Left ventricle myocardium inferior (tissue), 1 donor: ENCODE data around the gene GPR146. TPM values are rescaled to one million over a fixed set of nuclear protein-coding genes. Genes with fewer than 3 reads are reported as not detected.

ENCODE experiments used
- DNase-seq: peaks from one replicate; pipeline ENCODE4 v3.0.0-alpha.2; 2020
- H3K27ac ChIP-seq: fragments of 200-600 bp; replicated peaks from 2 replicates; pipeline ENCODE4 v1.8.0; 2021
- H3K27me3 ChIP-seq: fragments of 200-600 bp; 2 replicates; pipeline ENCODE4 v1.8.0; 2021; ENCODE audit warnings: low read depth
- H3K36me3 ChIP-seq: fragments of 200-600 bp; 2 replicates; pipeline ENCODE4 v1.8.0; 2021
- H3K4me1 ChIP-seq: fragments of 200-600 bp; 2 replicates; pipeline ENCODE4 v1.8.0; 2021
- H3K4me3 ChIP-seq: fragments of 200-600 bp; 2 replicates; pipeline ENCODE4 v1.8.0; 2021; ENCODE audit warnings: mild to moderate bottlenecking, moderate library complexity
- H3K9me3 ChIP-seq: fragments of 200-600 bp; replicated peaks from 2 replicates; pipeline ENCODE4 v1.8.0; 2021
- intact Hi-C: fragments of 100-400 bp; cut with micrococcal nuclease; formaldehyde crosslinking; loops from one replicate; pipeline ENCODE4 v1.11.0; 2022
- total RNA-seq: library from RNA; stranded (reverse); fragmentation: NEBNext Ultra II Directional; extraction: Animal tissue kit (Norgen Biotek cat#: 25700); gene quantifications from one replicate; pipeline ENCODE4 v1.2.1, GENCODE V29; 2021
- TF ChIP-seq, protein P1 (sequence below): fragments of 200-600 bp; IDR thresholded peaks from 2 replicates; pipeline ENCODE4 v1.8.0; 2021; ENCODE audit warnings: antibody characterized with exemption, mild to moderate bottlenecking, borderline replicate concordance
- donor health status: DM: no; HTN: yes; CAD: no; lungs with severe emphysema.

GPR146 gene
- total RNA-seq, 1 donor from 2014 or later, result 29.8 TPM

DNA sequence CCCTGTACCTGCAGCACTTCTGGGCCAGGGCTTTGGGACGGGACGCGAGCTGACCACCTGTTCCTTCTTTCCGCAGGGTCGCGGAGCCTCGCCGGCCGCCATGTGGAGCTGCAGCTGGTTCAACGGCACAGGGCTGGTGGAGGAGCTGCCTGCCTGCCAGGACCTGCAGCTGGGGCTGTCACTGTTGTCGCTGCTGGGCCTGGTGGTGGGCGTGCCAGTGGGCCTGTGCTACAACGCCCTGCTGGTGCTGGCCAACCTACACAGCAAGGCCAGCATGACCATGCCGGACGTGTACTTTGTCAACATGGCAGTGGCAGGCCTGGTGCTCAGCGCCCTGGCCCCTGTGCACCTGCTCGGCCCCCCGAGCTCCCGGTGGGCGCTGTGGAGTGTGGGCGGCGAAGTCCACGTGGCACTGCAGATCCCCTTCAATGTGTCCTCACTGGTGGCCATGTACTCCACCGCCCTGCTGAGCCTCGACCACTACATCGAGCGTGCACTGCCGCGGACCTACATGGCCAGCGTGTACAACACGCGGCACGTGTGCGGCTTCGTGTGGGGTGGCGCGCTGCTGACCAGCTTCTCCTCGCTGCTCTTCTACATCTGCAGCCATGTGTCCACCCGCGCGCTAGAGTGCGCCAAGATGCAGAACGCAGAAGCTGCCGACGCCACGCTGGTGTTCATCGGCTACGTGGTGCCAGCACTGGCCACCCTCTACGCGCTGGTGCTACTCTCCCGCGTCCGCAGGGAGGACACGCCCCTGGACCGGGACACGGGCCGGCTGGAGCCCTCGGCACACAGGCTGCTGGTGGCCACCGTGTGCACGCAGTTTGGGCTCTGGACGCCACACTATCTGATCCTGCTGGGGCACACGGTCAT is 13.3 kb downstream of the GPR146 start:
- peaks cover 68% of the 10 kb centered on the region for H3K4me1 ChIP-seq
- intact Hi-C loops, result no loop called here

DNA sequence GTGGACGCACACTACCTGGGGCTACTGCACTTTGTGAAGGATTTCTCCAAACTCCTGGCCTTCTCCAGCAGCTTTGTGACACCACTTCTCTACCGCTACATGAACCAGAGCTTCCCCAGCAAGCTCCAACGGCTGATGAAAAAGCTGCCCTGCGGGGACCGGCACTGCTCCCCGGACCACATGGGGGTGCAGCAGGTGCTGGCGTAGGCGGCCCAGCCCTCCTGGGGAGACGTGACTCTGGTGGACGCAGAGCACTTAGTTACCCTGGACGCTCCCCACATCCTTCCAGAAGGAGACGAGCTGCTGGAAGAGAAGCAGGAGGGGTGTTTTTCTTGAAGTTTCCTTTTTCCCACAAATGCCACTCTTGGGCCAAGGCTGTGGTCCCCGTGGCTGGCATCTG is 14.0 kb downstream of the GPR146 start:
- Histone ChIP-seq H3K27ac (no peak overlapping the region), H3K36me3 (peaks cover 19% of the 10 kb centered on the region), H3K4me1 (peaks cover 61% of the 10 kb centered on the region), H3K27me3 (no peaks in the 10 kb centered on the region), H3K4me3 (no peak overlapping the region), H3K9me3 (no peaks in the 10 kb centered on the region)
- intact Hi-C loops, result no loop called here
- TF ChIP-seq, protein P1, sequence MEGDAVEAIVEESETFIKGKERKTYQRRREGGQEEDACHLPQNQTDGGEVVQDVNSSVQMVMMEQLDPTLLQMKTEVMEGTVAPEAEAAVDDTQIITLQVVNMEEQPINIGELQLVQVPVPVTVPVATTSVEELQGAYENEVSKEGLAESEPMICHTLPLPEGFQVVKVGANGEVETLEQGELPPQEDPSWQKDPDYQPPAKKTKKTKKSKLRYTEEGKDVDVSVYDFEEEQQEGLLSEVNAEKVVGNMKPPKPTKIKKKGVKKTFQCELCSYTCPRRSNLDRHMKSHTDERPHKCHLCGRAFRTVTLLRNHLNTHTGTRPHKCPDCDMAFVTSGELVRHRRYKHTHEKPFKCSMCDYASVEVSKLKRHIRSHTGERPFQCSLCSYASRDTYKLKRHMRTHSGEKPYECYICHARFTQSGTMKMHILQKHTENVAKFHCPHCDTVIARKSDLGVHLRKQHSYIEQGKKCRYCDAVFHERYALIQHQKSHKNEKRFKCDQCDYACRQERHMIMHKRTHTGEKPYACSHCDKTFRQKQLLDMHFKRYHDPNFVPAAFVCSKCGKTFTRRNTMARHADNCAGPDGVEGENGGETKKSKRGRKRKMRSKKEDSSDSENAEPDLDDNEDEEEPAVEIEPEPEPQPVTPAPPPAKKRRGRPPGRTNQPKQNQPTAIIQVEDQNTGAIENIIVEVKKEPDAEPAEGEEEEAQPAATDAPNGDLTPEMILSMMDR, result no peak
- no peak for DNase-seq

More for the DNA sequence above, 13.3 kb downstream of the GPR146 start:
- H3K4me3 ChIP-seq, result no peak overlapping the region
- H3K9me3 ChIP-seq, result no peaks in the 10 kb centered on the region
- H3K27ac ChIP-seq, result no peak overlapping the region
- H3K36me3 ChIP-seq, result peaks cover 19% of the 10 kb centered on the region
- H3K27me3 ChIP-seq, result no peaks in the 10 kb centered on the region
- TF ChIP-seq, protein P1, result no peak
- no peak for DNase-seq

DNA sequence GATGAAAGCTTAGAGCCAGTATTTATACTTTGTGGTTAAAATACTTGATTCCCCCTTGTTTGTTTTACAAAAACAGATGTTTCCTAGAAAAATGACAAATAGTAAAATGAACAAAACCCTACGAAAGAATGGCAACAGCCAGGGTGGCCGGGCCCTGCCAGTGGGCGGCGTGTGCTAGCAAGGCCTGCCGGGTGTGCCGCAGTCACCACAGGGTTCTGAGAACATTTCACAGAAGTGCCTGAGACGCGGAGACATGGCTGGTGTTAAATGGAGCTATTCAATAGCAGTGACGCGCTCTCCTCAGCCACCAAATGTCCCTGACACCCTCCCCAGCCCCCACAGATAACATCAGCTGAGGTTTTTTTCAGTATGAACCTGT is 14.5 kb downstream of the GPR146 start:
- no peaks in the 10 kb centered on the region for H3K9me3 ChIP-seq
- no peak overlapping the region for H3K4me3 ChIP-seq
- TF ChIP-seq, protein P1, result no peak
- intact Hi-C loops, result no loop called here
- peaks cover 56% of the 10 kb centered on the region for H3K4me1 ChIP-seq
- no peaks in the 10 kb centered on the region for H3K27me3 ChIP-seq
- peaks cover 19% of the 10 kb centered on the region for H3K36me3 ChIP-seq
- DNase-seq, result no peak
- peak overlapping the region; percentile 40 for H3K27ac ChIP-seq

DNA sequence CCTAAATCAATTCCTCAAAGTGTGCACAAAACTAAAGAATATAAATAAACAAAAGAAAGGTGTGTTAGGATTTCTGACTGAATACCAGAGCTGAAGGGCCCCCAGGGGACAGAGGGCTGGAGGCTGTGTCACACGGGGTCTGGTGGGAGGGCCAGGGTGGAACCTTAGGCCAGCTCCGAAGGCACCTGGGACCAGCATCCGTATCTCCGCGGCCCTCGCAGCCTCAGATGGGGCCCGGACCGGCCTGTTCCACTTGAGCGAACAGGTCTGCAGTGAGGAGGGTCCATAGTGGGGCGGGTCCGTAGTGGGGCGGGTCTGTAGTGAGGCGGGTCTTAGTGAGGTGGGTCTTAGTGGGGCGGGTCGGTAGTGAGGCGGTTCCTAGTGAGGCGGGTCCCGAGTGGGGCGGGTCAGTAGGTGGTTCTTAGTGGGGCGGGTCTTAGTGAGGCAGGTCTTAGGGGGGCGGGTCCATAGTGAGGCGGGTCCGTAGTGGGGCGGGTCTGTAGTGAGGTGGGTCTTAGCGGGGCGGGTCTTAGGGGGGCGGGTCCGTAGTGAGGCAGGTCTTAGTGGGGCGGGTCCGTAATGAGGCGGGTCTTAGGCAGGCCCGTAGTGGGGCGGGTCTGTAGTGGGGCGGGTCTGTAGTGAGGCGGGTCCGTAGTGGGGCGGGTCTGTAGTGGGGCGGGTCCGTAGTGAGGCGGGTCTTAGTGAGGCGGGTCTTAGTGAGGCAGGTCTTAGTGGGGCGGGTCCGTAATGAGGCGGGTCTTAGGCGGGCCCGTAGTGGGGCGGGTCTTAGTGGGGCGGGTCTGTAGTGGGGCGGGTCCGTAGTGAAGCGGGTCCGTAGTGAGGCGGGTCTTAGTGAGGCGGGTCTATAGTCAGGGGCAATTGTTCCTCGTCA is 15.1 kb downstream of the GPR146 start:
- intact Hi-C loops, result no loop called here
- Histone ChIP-seq H3K36me3 (peaks cover 19% of the 10 kb centered on the region), H3K27ac (peak overlapping the region; percentile 69), H3K4me1 (peaks cover 50% of the 10 kb centered on the region), H3K4me3 (peak overlapping the region; percentile 25), H3K9me3 (no peaks in the 10 kb centered on the region), H3K27me3 (no peaks in the 10 kb centered on the region)
- DNase-seq, result no peak
- TF ChIP-seq, protein P1, result no peak

DNA sequence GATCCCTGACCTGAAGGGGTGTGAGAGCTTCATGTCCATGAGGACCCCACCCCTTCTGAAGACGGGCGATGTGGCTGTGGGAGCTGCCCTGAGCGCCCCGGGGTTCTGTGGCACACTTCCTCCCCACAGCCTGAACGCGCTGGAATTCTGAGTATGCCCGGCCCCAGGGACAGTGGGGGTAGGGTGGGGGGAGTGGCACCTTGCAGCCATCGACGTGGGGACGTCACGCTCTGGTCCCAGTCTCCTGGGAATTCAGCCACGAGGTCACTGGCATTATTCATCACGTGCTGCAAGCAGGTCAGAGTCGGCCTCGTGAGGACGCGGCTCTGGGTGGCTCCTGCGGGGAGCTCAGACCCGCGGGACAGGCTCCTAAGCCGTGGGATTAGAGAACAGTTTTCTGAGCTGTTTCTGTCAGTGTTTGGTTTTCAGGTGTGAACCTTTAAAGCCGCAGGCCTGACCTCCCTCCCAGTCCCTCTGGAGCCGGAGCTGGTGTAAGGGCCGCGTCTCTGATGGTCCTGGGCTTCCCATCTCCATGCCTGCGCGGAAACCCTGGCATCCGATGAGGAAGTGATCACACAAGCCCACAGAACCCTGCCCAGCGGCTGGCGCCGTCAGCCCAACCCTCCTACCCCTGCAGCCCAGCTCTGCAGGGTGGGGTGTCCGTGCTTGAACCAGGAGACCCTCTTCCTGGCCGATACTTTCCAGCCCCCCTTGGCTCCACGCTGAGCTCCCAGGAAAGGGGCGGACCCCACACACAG is 16.1 kb downstream of the GPR146 start:
- Histone ChIP-seq H3K4me1 (peaks cover 46% of the 10 kb centered on the region), H3K27ac (peak overlapping the region; percentile 69), H3K9me3 (no peaks in the 10 kb centered on the region), H3K27me3 (no peaks in the 10 kb centered on the region), H3K36me3 (peaks cover 19% of the 10 kb centered on the region), H3K4me3 (peak overlapping the region; percentile 25)
- DNase-seq, result peak; percentile 61
- intact Hi-C loops, result no loop called here
- TF ChIP-seq, protein P1, result no peak
